HepG2 (cell line): ENCODE data around the gene MRPS7. TPM values are rescaled to one million over a fixed set of nuclear protein-coding genes. Genes with fewer than 3 reads are reported as not detected.

Experiments used
- NFATC3 ChIP-seq: sonication (generic); formaldehyde crosslinking; IDR thresholded peaks from 2 replicates; pipeline ENCODE4 v1.5.1; 2020; ENCODE audit warnings: mild to moderate bottlenecking, missing genetic modification reagents
- polyA plus RNA-seq, 8 experiments: library from polyadenylated mRNA; depleted of rRNA in 3 of 8; stranded (reverse) in 7 of 8; unstranded in 1 of 8; fragments of >200 nt; fragmentation: Illumina TruSeq in 4 of 8; extraction: Trizol in 4 of 8; gene quantifications; 2 replicates each; pipeline versions ENCODE4 v1.2.1 to v1.2.3, GENCODE V29; 2011 to 2016; ENCODE audit warnings: low read depth in 4 of 8, missing spikeins in 1 of 8, mixed read lengths in 1 of 8; ENCODE audit not compliant: insufficient read depth in 1 of 8
- total RNA-seq, 5 experiments: library from RNA; depleted of rRNA; stranded (reverse); fragments of >200 nt; fragmentation: Illumina TruSeq; extraction: Trizol; gene quantifications; 2 replicates each; pipeline ENCODE4 v1.2.3, GENCODE V29; 2016; ENCODE audit warnings: low read depth in 1 of 5
- TF ChIP-seq, protein P1 (sequence below), 2 experiments: fragments of 450-650 bp in 1 of 2; sonication (generic) in 1 of 2; formaldehyde crosslinking in 1 of 2; IDR thresholded peaks; 2 replicates each; pipeline versions ENCODE4 v1.6.1 to v1.8.0; 2016 to 2022; ENCODE audit warnings: antibody characterized with exemption in 1 of 2, mild to moderate bottlenecking in 1 of 2, missing genetic modification reagents in 1 of 2
- TF ChIP-seq, protein P2 (sequence below): sonication (generic); formaldehyde crosslinking; IDR thresholded peaks from 2 replicates; pipeline ENCODE4 v1.5.0; 2020; ENCODE audit warnings: mild to moderate bottlenecking, missing genetic modification reagents, moderate library complexity
- TF ChIP-seq, protein P3 (sequence below): sonication (generic); formaldehyde crosslinking; IDR thresholded peaks from 2 replicates; pipeline ENCODE4 v1.4.0; 2020; ENCODE audit warnings: missing genetic modification reagents
- TF ChIP-seq, protein P4 (sequence below): sonication (generic); formaldehyde crosslinking; IDR thresholded peaks from 2 replicates; pipeline ENCODE4 v1.4.0; 2020; ENCODE audit warnings: missing genetic modification reagents, borderline replicate concordance

MRPS7 gene
- total and polyA plus RNA-seq, 2 of the 13 experiments (the other 11 are each of a cell fraction or from before 2014, with no cell fraction given): 97.0 to 162 TPM

DNA sequence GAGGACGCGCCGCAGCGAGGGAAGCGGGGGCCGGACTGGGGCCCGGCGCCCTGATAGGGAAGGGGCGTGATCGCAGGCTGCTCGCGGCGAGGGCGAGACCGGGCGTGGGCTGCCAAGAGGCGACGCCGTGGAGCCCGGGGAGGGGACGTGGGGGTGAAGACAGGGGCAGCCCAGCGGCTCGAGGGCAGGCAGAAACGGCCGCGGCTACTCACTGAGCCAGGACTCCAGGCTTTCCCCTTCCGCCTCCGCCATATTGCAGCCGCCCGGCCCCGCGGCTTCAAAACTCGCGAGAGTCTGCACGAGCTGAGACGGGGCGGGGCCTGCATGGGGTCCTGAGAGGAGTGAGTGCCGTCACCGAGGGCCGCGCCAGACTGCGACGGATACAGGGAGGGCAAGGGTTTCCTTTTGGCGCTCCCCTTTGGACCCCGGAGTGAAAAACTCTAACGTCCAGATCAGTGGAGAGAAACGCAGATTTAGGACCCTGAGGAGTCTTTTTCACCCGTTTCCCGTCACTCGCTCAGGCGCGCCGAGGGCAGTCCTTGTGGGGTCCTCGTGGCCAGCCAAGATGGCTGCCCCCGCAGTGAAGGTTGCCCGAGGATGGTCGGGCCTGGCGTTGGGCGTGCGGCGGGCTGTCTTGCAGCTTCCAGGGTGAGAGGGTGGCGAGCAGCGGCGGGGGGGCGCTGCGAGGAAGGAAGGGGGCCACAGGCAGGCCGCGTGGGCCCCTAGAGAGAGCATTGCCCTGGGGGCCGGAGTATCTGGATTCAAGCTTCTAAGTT is at the start of gene MRPS7, which contains the start of gene GGA3 (continued):
- TF ChIP-seq, protein P1, sequence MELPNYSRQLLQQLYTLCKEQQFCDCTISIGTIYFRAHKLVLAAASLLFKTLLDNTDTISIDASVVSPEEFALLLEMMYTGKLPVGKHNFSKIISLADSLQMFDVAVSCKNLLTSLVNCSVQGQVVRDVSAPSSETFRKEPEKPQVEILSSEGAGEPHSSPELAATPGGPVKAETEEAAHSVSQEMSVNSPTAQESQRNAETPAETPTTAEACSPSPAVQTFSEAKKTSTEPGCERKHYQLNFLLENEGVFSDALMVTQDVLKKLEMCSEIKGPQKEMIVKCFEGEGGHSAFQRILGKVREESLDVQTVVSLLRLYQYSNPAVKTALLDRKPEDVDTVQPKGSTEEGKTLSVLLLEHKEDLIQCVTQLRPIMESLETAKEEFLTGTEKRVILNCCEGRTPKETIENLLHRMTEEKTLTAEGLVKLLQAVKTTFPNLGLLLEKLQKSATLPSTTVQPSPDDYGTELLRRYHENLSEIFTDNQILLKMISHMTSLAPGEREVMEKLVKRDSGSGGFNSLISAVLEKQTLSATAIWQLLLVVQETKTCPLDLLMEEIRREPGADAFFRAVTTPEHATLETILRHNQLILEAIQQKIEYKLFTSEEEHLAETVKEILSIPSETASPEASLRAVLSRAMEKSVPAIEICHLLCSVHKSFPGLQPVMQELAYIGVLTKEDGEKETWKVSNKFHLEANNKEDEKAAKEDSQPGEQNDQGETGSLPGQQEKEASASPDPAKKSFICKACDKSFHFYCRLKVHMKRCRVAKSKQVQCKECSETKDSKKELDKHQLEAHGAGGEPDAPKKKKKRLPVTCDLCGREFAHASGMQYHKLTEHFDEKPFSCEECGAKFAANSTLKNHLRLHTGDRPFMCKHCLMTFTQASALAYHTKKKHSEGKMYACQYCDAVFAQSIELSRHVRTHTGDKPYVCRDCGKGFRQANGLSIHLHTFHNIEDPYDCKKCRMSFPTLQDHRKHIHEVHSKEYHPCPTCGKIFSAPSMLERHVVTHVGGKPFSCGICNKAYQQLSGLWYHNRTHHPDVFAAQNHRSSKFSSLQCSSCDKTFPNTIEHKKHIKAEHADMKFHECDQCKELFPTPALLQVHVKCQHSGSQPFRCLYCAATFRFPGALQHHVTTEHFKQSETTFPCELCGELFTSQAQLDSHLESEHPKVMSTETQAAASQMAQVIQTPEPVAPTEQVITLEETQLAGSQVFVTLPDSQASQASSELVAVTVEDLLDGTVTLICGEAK (IDR thresholded peaks at IDR 0.05): no peak
- TF ChIP-seq, protein P1 (CRISPR knock-in tag; IDR thresholded peaks at IDR 0.05): peak; percentile 51
- TF ChIP-seq NFATC3: peak; percentile 69; the same call in 1 of the 2 replicates
- TF ChIP-seq, protein P2, sequence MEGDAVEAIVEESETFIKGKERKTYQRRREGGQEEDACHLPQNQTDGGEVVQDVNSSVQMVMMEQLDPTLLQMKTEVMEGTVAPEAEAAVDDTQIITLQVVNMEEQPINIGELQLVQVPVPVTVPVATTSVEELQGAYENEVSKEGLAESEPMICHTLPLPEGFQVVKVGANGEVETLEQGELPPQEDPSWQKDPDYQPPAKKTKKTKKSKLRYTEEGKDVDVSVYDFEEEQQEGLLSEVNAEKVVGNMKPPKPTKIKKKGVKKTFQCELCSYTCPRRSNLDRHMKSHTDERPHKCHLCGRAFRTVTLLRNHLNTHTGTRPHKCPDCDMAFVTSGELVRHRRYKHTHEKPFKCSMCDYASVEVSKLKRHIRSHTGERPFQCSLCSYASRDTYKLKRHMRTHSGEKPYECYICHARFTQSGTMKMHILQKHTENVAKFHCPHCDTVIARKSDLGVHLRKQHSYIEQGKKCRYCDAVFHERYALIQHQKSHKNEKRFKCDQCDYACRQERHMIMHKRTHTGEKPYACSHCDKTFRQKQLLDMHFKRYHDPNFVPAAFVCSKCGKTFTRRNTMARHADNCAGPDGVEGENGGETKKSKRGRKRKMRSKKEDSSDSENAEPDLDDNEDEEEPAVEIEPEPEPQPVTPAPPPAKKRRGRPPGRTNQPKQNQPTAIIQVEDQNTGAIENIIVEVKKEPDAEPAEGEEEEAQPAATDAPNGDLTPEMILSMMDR (CRISPR knock-in tag): 0 out of 2 replicates have a peak, but pooled peaks have one; percentile 2
- TF ChIP-seq, protein P3, sequence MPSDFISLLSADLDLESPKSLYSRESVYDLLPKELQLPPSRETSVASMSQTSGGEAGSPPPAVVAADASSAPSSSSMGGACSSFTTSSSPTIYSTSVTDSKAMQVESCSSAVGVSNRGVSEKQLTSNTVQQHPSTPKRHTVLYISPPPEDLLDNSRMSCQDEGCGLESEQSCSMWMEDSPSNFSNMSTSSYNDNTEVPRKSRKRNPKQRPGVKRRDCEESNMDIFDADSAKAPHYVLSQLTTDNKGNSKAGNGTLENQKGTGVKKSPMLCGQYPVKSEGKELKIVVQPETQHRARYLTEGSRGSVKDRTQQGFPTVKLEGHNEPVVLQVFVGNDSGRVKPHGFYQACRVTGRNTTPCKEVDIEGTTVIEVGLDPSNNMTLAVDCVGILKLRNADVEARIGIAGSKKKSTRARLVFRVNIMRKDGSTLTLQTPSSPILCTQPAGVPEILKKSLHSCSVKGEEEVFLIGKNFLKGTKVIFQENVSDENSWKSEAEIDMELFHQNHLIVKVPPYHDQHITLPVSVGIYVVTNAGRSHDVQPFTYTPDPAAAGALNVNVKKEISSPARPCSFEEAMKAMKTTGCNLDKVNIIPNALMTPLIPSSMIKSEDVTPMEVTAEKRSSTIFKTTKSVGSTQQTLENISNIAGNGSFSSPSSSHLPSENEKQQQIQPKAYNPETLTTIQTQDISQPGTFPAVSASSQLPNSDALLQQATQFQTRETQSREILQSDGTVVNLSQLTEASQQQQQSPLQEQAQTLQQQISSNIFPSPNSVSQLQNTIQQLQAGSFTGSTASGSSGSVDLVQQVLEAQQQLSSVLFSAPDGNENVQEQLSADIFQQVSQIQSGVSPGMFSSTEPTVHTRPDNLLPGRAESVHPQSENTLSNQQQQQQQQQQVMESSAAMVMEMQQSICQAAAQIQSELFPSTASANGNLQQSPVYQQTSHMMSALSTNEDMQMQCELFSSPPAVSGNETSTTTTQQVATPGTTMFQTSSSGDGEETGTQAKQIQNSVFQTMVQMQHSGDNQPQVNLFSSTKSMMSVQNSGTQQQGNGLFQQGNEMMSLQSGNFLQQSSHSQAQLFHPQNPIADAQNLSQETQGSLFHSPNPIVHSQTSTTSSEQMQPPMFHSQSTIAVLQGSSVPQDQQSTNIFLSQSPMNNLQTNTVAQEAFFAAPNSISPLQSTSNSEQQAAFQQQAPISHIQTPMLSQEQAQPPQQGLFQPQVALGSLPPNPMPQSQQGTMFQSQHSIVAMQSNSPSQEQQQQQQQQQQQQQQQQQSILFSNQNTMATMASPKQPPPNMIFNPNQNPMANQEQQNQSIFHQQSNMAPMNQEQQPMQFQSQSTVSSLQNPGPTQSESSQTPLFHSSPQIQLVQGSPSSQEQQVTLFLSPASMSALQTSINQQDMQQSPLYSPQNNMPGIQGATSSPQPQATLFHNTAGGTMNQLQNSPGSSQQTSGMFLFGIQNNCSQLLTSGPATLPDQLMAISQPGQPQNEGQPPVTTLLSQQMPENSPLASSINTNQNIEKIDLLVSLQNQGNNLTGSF (CRISPR knock-in tag): peak; percentile 57; the same call in 1 of the 2 replicates
- TF ChIP-seq, protein P4, sequence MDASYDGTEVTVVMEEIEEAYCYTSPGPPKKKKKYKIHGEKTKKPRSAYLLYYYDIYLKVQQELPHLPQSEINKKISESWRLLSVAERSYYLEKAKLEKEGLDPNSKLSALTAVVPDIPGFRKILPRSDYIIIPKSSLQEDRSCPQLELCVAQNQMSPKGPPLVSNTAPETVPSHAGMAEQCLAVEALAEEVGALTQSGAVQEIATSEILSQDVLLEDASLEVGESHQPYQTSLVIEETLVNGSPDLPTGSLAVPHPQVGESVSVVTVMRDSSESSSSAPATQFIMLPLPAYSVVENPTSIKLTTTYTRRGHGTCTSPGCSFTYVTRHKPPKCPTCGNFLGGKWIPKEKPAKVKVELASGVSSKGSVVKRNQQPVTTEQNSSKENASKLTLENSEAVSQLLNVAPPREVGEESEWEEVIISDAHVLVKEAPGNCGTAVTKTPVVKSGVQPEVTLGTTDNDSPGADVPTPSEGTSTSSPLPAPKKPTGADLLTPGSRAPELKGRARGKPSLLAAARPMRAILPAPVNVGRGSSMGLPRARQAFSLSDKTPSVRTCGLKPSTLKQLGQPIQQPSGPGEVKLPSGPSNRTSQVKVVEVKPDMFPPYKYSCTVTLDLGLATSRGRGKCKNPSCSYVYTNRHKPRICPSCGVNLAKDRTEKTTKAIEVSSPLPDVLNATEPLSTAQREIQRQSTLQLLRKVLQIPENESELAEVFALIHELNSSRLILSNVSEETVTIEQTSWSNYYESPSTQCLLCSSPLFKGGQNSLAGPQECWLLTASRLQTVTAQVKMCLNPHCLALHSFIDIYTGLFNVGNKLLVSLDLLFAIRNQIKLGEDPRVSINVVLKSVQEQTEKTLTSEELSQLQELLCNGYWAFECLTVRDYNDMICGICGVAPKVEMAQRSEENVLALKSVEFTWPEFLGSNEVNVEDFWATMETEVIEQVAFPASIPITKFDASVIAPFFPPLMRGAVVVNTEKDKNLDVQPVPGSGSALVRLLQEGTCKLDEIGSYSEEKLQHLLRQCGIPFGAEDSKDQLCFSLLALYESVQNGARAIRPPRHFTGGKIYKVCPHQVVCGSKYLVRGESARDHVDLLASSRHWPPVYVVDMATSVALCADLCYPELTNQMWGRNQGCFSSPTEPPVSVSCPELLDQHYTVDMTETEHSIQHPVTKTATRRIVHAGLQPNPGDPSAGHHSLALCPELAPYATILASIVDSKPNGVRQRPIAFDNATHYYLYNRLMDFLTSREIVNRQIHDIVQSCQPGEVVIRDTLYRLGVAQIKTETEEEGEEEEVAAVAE: no peak; the same call in 1 of the 2 replicates
